ENCODE results near the gene WDFY4.

Gene WDFY4

GRCh38 chr10:48700071-48700470 is 15.4 kb downstream of the WDFY4 start:
- Mint-ChIP-seq H3K27me3 (peaks cover 25 to 55% of the 10 kb centered on the region in 2 donors), H3K4me1 (ENCODE audit: low read depth in 2 of 2) (no peaks in the 10 kb centered on the region), H3K9me3 (no peaks in the 10 kb centered on the region), H3K4me3 (no peak overlapping the region), H3K27ac (no peak overlapping the region), H3K36me3 (ENCODE audit: insufficient read depth) (no peaks in the 10 kb centered on the region)
- ATAC-seq (replicated peaks) = no peak
- DNase-seq = no peak

GRCh38 chr10:48700493-48700892 is 15.8 kb downstream of the WDFY4 start:
- no peak overlapping the region for H3K4me3 Mint-ChIP-seq
- no peaks in the 10 kb centered on the region for H3K4me1 Mint-ChIP-seq (ENCODE audit: low read depth in 2 of 2)
- H3K36me3 Mint-ChIP-seq (ENCODE audit: insufficient read depth) = no peaks in the 10 kb centered on the region
- no peak for ATAC-seq (replicated peaks)
- DNase-seq = no peak
- H3K9me3 Mint-ChIP-seq = no peaks in the 10 kb centered on the region
- H3K27ac Mint-ChIP-seq = no peak overlapping the region
- H3K27me3 Mint-ChIP-seq = peaks cover 28 to 57% of the 10 kb centered on the region in 2 donors

- ATAC-seq (replicated peaks) (no peak), DNase-seq (no peak)
- no peaks in the 10 kb centered on the region for H3K36me3 Mint-ChIP-seq (ENCODE audit: insufficient read depth)
- H3K4me1 Mint-ChIP-seq (ENCODE audit: low read depth in 2 of 2) = no peaks in the 10 kb centered on the region
- H3K27ac Mint-ChIP-seq = no peak overlapping the region
- peaks cover 27 to 57% of the 10 kb centered on the region in 2 donors for H3K27me3 Mint-ChIP-seq
- H3K9me3 Mint-ChIP-seq = no peaks in the 10 kb centered on the region
- no peak overlapping the region for H3K4me3 Mint-ChIP-seq
These were observed 16.6 kb downstream of the WDFY4 start for GRCh38 chr10:48701139-48701901.

- Mint-ChIP-seq H3K4me3 (no peak overlapping the region), H3K36me3 (ENCODE audit: insufficient read depth) (no peaks in the 10 kb centered on the region), H3K27ac (no peak overlapping the region), H3K4me1 (ENCODE audit: low read depth in 2 of 2) (no peaks in the 10 kb centered on the region), H3K27me3 (peaks cover 24 to 57% of the 10 kb centered on the region in 2 donors), H3K9me3 (no peaks in the 10 kb centered on the region)
- DNase-seq = no peak
- ATAC-seq (replicated peaks) = no peak
These were observed 17.3 kb downstream of the WDFY4 start for GRCh38 chr10:48701941-48702340.

GRCh38 chr10:48703531-48704122 is 19.0 kb downstream of the WDFY4 start:
- ATAC-seq (replicated peaks) (no peak), DNase-seq (no peak)
- no peaks in the 10 kb centered on the region for H3K36me3 Mint-ChIP-seq (ENCODE audit: insufficient read depth)
- H3K27me3 Mint-ChIP-seq = peaks cover 24 to 51% of the 10 kb centered on the region in 2 donors
- no peak overlapping the region for H3K27ac Mint-ChIP-seq
- H3K9me3 Mint-ChIP-seq = no peaks in the 10 kb centered on the region
- H3K4me1 Mint-ChIP-seq (ENCODE audit: low read depth in 2 of 2) = no peaks in the 10 kb centered on the region
- no peak overlapping the region for H3K4me3 Mint-ChIP-seq

- H3K27me3 Mint-ChIP-seq = peaks cover 20 to 46% of the 10 kb centered on the region in 2 donors
- H3K4me3 Mint-ChIP-seq = no peak overlapping the region
- DNase-seq (no peak), ATAC-seq (replicated peaks) (no peak)
- H3K27ac Mint-ChIP-seq = no peak overlapping the region
- no peaks in the 10 kb centered on the region for H3K9me3 Mint-ChIP-seq
- no peaks in the 10 kb centered on the region for H3K4me1 Mint-ChIP-seq (ENCODE audit: low read depth in 2 of 2)
- no peaks in the 10 kb centered on the region for H3K36me3 Mint-ChIP-seq (ENCODE audit: insufficient read depth)
These were observed 19.5 kb downstream of the WDFY4 start for GRCh38 chr10:48704156-48704555.

GRCh38 chr10:48705401-48705938 is 20.8 kb downstream of the WDFY4 start:
- Mint-ChIP-seq H3K27ac (no peak overlapping the region), H3K27me3 (peaks cover 20 to 44% of the 10 kb centered on the region in 2 donors), H3K4me1 (ENCODE audit: low read depth in 2 of 2) (no peaks in the 10 kb centered on the region), H3K9me3 (no peaks in the 10 kb centered on the region), H3K4me3 (no peak overlapping the region), H3K36me3 (ENCODE audit: insufficient read depth) (no peaks in the 10 kb centered on the region)
- no peak for DNase-seq
- no peak for ATAC-seq (replicated peaks)

GRCh38 chr10:48707472-48707871 is 22.8 kb downstream of the WDFY4 start:
- H3K27me3 Mint-ChIP-seq = peaks cover 20 to 44% of the 10 kb centered on the region in 2 donors
- no peaks in the 10 kb centered on the region for H3K36me3 Mint-ChIP-seq (ENCODE audit: insufficient read depth)
- no peak for ATAC-seq (replicated peaks)
- no peaks in the 10 kb centered on the region for H3K4me1 Mint-ChIP-seq (ENCODE audit: low read depth in 2 of 2)
- H3K9me3 Mint-ChIP-seq = no peaks in the 10 kb centered on the region
- H3K4me3 Mint-ChIP-seq = no peak overlapping the region
- no peak for DNase-seq
- H3K27ac Mint-ChIP-seq = no peak overlapping the region

- H3K4me1 Mint-ChIP-seq (ENCODE audit: low read depth in 2 of 2) = no peaks in the 10 kb centered on the region
- H3K27ac Mint-ChIP-seq = no peak overlapping the region
- no peak overlapping the region for H3K4me3 Mint-ChIP-seq
- ATAC-seq (replicated peaks) (no peak), DNase-seq (no peak)
- peaks cover 20 to 47% of the 10 kb centered on the region in 2 donors for H3K27me3 Mint-ChIP-seq
- H3K9me3 Mint-ChIP-seq = no peaks in the 10 kb centered on the region
- no peaks in the 10 kb centered on the region for H3K36me3 Mint-ChIP-seq (ENCODE audit: insufficient read depth)
These were observed 23.5 kb downstream of the WDFY4 start for GRCh38 chr10:48708144-48708543.

GRCh38 chr10:48710647-48711275 is 26.1 kb downstream of the WDFY4 start:
- no peak for ATAC-seq (replicated peaks)
- peaks cover 0 to 5% of the 10 kb centered on the region in 2 donors for H3K9me3 Mint-ChIP-seq
- no peak overlapping the region for H3K27ac Mint-ChIP-seq
- no peak overlapping the region for H3K4me3 Mint-ChIP-seq
- H3K27me3 Mint-ChIP-seq = peaks cover 14 to 31% of the 10 kb centered on the region in 2 donors
- H3K36me3 Mint-ChIP-seq (ENCODE audit: insufficient read depth) = no peaks in the 10 kb centered on the region
- no peaks in the 10 kb centered on the region for H3K4me1 Mint-ChIP-seq (ENCODE audit: low read depth in 2 of 2)
- DNase-seq = no peak

- ATAC-seq (replicated peaks) = no peak
- Mint-ChIP-seq H3K27ac (no peak overlapping the region), H3K27me3 (peaks cover 12 to 20% of the 10 kb centered on the region in 2 donors), H3K9me3 (peaks cover 0 to 5% of the 10 kb centered on the region in 2 donors), H3K4me1 (ENCODE audit: low read depth in 2 of 2) (no peaks in the 10 kb centered on the region), H3K4me3 (no peak overlapping the region), H3K36me3 (ENCODE audit: insufficient read depth) (no peaks in the 10 kb centered on the region)
- DNase-seq = no peak
These were observed 27.2 kb downstream of the WDFY4 start for GRCh38 chr10:48711830-48712229.

GRCh38 chr10:48714088-48714487 is 29.4 kb downstream of the WDFY4 start:
- H3K36me3 Mint-ChIP-seq (ENCODE audit: insufficient read depth) = no peaks in the 10 kb centered on the region
- peaks cover 0 to 5% of the 10 kb centered on the region in 2 donors for H3K9me3 Mint-ChIP-seq
- ATAC-seq (replicated peaks) (no peak), DNase-seq (no peak)
- H3K4me3 Mint-ChIP-seq = no peak overlapping the region
- H3K27me3 Mint-ChIP-seq = peaks cover under 1 to 8% of the 10 kb centered on the region in 2 donors
- H3K27ac Mint-ChIP-seq = no peak overlapping the region
- no peaks in the 10 kb centered on the region for H3K4me1 Mint-ChIP-seq (ENCODE audit: low read depth in 2 of 2)

GRCh38 chr10:48716416-48716815 is 31.7 kb downstream of the WDFY4 start:
- Mint-ChIP-seq H3K36me3 (ENCODE audit: insufficient read depth) (no peaks in the 10 kb centered on the region), H3K9me3 (peaks cover 0 to 5% of the 10 kb centered on the region in 2 donors), H3K27me3 (peaks cover 5 to 8% of the 10 kb centered on the region in 2 donors), H3K4me3 (no peak overlapping the region), H3K4me1 (ENCODE audit: low read depth in 2 of 2) (no peaks in the 10 kb centered on the region), H3K27ac (no peak overlapping the region)
- ATAC-seq (replicated peaks) (no peak), DNase-seq (no peak)

Data from effector memory CD8-positive, alpha-beta T cell (primary cell).